C1 segment of cervical spinal cord (tissue), 14 donors: ENCODE measurements around the gene EIF4A3.
"Not testable (repeated sequence)": the region's sequence is repeated elsewhere in the genome, so short reads cannot be mapped to it uniquely, and the experiment has no call there.

Experiments
- DNase-seq, 14 donors: peaks; one replicate each; lab custom pipeline; 2025; lab: John Stamatoyannopoulos, UW

EIF4A3 gene

GRCh38 chr17:80101011-80101945 lies 45.6 kb downstream of the EIF4A3 start, which contains the start of gene GAA:
GAA (plus strand) TSS chr17:80101581; CDS start chr17:80104587, 3,006 bp downstream.
- peak in 13 of 14 donors; percentile 33 to 91 (median 76) for DNase-seq

GRCh38 chr17:80100035-80100323 lies 46.9 kb downstream of the EIF4A3 start:
- no peak for DNase-seq

- no peak for DNase-seq
Measured at GRCh38 chr17:80099291-80100034, 47.5 kb downstream of the EIF4A3 start.

- no peak for DNase-seq
Measured at GRCh38 chr17:80097844-80098691, 48.9 kb downstream of the EIF4A3 start.

GRCh38 chr17:80097127-80097621 lies 49.8 kb downstream of the EIF4A3 start:
- DNase-seq = no peak

- DNase-seq = peak in 1 of 14 donors; percentile 36
Measured at GRCh38 chr17:80096561-80097021, 50.3 kb downstream of the EIF4A3 start.

GRCh38 chr17:80095844-80096475 lies 51.0 kb downstream of the EIF4A3 start:
- no peak for DNase-seq

GRCh38 chr17:80095038-80095843 lies 51.7 kb downstream of the EIF4A3 start:
- no peak for DNase-seq

- DNase-seq = peak in 4 of 14 donors; percentile 11 to 40 (median 26)
Measured at GRCh38 chr17:80092959-80093358, 54.0 kb downstream of the EIF4A3 start.

GRCh38 chr17:80091376-80091775 lies 55.6 kb downstream of the EIF4A3 start:
- DNase-seq = no peak

- not testable (repeated sequence) for DNase-seq
Measured at GRCh38 chr17:80090164-80090563, 56.8 kb downstream of the EIF4A3 start.

GRCh38 chr17:80089762-80090161 lies 57.2 kb downstream of the EIF4A3 start:
- no peak for DNase-seq

GRCh38 chr17:80087346-80088265 lies 59.3 kb downstream of the EIF4A3 start:
- DNase-seq = no peak

GRCh38 chr17:80086616-80087015 lies 60.3 kb downstream of the EIF4A3 start:
- no peak for DNase-seq

- DNase-seq = no peak
Measured at GRCh38 chr17:80086081-80086480, 60.8 kb downstream of the EIF4A3 start.

- no peak for DNase-seq
Measured at GRCh38 chr17:80084773-80085172, 62.2 kb downstream of the EIF4A3 start.
